HTR-8/SVneo (cell line): Measurements from ENCODE around the gene SELENOF.
"Not testable (repeated sequence)": the region's sequence is repeated elsewhere in the genome, so short reads cannot be mapped to it uniquely, and the experiment has no call there.

Experiments used
- DNase-seq: peaks from one replicate; pipeline ENCODE4 v3.0.0; 2011; ENCODE audit warnings: low spot score, mixed read lengths; ENCODE audit not compliant: insufficient read length
- FAIRE-seq: peaks from 2 replicates; lab custom pipeline; 2011; peaks lifted over from hg19 to GRCh38; lab: Jason Lieb, UNC

SELENOF gene

GRCh38 chr1:86821956-86822355 is 92.0 kb downstream of the SELENOF start:
- FAIRE-seq = no peak
- DNase-seq = no peak

GRCh38 chr1:86819970-86820369 is 94.0 kb downstream of the SELENOF start:
- DNase-seq, FAIRE-seq: not testable (repeated sequence)

DNA sequence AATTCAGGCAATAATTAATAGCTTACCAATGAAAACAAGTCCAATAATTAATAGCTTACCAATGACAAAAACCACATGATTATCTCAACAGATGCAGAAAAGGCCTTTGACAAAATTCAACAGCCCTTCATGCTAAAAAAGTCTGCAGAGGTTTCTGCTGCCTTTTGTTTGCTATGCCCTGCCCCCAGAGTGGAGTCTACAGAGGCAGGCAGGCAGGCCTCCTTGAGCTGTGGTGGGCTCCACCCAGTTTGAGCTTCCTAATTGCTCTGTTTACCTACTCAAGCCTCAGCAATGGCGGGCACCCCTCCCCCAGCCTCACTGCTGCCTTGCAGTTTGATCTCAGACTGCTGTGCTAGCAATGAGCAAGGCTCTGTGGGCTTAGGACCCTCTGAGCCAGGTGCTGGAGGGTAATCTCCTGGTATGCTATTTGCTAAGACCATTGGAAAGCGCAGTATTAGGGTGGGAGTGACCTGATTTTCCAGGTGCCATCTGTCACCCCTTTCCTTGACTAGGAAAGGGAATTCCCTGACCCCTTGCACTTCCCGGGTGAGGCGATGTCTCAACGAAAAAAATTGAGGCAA is 96.6 kb downstream of the SELENOF start:
- FAIRE-seq, DNase-seq: not testable (repeated sequence)

DNA sequence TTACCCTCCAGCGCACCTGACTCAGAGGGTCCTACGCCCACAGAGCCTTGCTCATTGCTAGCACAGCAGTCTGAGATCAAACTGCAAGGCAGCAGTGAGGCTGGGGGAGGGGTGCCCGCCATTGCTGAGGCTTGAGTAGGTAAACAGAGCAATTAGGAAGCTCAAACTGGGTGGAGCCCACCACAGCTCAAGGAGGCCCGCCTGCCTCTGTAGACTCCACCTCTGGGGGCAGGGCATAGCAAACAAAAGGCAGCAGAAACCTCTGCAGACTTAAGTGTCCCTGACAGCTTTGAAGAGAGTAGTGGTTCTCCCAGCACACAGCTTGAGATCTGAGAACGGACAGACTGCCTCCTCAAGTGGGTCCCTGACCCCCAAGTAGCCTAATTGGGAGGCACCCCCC is 99.8 kb downstream of the SELENOF start:
- FAIRE-seq, DNase-seq: not testable (repeated sequence)
